K562 (cell line): ENCODE measurements around the gene SPAG9. TPM values are rescaled to one million over a fixed set of nuclear protein-coding genes. Genes with fewer than 3 reads are reported as not detected.
A peak's percentile ranks its signal among the peaks of the same experiment; 100 is the strongest.

Source experiments
- BCL6 ChIP-seq: fragments of 250-450 bp; sonication (Bioruptor Pico); IDR thresholded peaks from 2 replicates; pipeline ENCODE4 v1.4.0; 2020
- BRD4 ChIP-seq: fragments of 200-600 bp; sonication (generic); IDR thresholded peaks from 2 replicates; pipeline ENCODE4 v1.6.1; 2017; ENCODE audit warnings: inconsistent platforms
- CHAMP1 ChIP-seq: fragments of 450-650 bp; IDR thresholded peaks from 2 replicates; pipeline ENCODE4 v1.6.1; 2016; ENCODE audit warnings: mild to moderate bottlenecking
- CTBP1 ChIP-seq: fragments of 450-650 bp; IDR thresholded peaks from 2 replicates; pipeline ENCODE4 v1.6.1; 2016; ENCODE audit warnings: borderline replicate concordance
- E2F1 ChIP-seq: sonication (generic); formaldehyde crosslinking; IDR thresholded peaks from 2 replicates; pipeline ENCODE4 v1.8.1; 2023; ENCODE audit warnings: mild to moderate bottlenecking, missing genetic modification reagents, moderate library complexity
- FOXJ2 ChIP-seq: fragments of 200-800 bp; sonication (Bioruptor generic); IDR thresholded peaks from 2 replicates; pipeline ENCODE4 v1.6.1; 2016; ENCODE audit warnings: missing genetic modification characterization, missing compliant biosample characterization
- GABPB1 ChIP-seq: sonication (generic); formaldehyde crosslinking; IDR thresholded peaks from 2 replicates; pipeline ENCODE4 v1.8.0; 2022; ENCODE audit warnings: mild to moderate bottlenecking, missing genetic modification reagents
- MAFF ChIP-seq: IDR thresholded peaks from 2 replicates; pipeline ENCODE4 v1.6.1; 2012; ENCODE audit warnings: low read length, improper control_type of control experiment
- MIER1 ChIP-seq: fragments of 450-650 bp; IDR thresholded peaks from 2 replicates; pipeline ENCODE4 v1.6.1; 2016; ENCODE audit warnings: antibody characterized with exemption, mild to moderate bottlenecking, low read depth
- MTA1 ChIP-seq: fragments of 450-650 bp; IDR thresholded peaks from 2 replicates; pipeline ENCODE4 v1.6.1; 2017; ENCODE audit warnings: borderline replicate concordance
- PHTF2 ChIP-seq: fragments of 250-450 bp; sonication (Bioruptor Pico); IDR thresholded peaks from 2 replicates; pipeline ENCODE4 v1.5.0; 2021; ENCODE audit warnings: mild to moderate bottlenecking
- POLR2A ChIP-seq: fragments of 450-650 bp; conservative IDR thresholded peaks from 2 replicates; pipeline ENCODE4 v1.6.1; 2016
- POLR2G ChIP-seq: fragments of 200-400 bp; formaldehyde crosslinking; IDR thresholded peaks from 2 replicates; pipeline ENCODE4 v1.6.1; 2017; ENCODE audit warnings: low read depth, mild to moderate bottlenecking, antibody characterized with exemption, low read length, moderate library complexity
- PTTG1 ChIP-seq: fragments of 450-650 bp; IDR thresholded peaks from 2 replicates; pipeline ENCODE4 v1.6.1; 2016; ENCODE audit warnings: low read depth, mild to moderate bottlenecking, missing genetic modification characterization, missing compliant biosample characterization
- RAD21 ChIP-seq, 2 experiments: fragments of 250-450 bp in 1 of 2; fragments of 450-650 bp in 1 of 2; sonication (Bioruptor Pico) in 1 of 2; formaldehyde crosslinking in 1 of 2; IDR thresholded peaks in 1 of 2; conservative IDR thresholded peaks in 1 of 2; 2 replicates each; pipeline versions ENCODE4 v1.4.0 to v1.8.0; 2020 to 2022; ENCODE audit warnings: mild to moderate bottlenecking in 2 of 2, moderate library complexity in 1 of 2
- STAT5B ChIP-seq: fragments of 250-450 bp; sonication (Bioruptor Pico); IDR thresholded peaks from 2 replicates; pipeline ENCODE4 v1.8.0; 2021; ENCODE audit warnings: mild to moderate bottlenecking, inconsistent platforms
- WHSC1 ChIP-seq: IDR thresholded peaks from one replicate; pipeline ENCODE4 v1.6.1; 2012; ENCODE audit warnings: low read length, control low read depth, inconsistent platforms
- ZNF224 ChIP-seq: sonication (generic); formaldehyde crosslinking; IDR thresholded peaks from 2 replicates; pipeline ENCODE4 v1.8.0; 2022; ENCODE audit warnings: mild to moderate bottlenecking, missing genetic modification reagents
- ZNF311 ChIP-seq: fragments of 250-450 bp; sonication (Bioruptor Pico); IDR thresholded peaks from 2 replicates; pipeline ENCODE4 v1.4.0; 2020; ENCODE audit warnings: mild to moderate bottlenecking, moderate library complexity
- ZNF398 ChIP-seq: fragments of 250-450 bp; sonication (Bioruptor Pico); IDR thresholded peaks from 2 replicates; pipeline ENCODE4 v1.8.0; 2021; ENCODE audit warnings: moderate library complexity, mild to moderate bottlenecking, inconsistent platforms
- ZNF586 ChIP-seq: fragments of 450-650 bp; formaldehyde crosslinking; conservative IDR thresholded peaks from 2 replicates; pipeline ENCODE4 v1.4.0; 2020; ENCODE audit warnings: mild to moderate bottlenecking, moderate library complexity
- ZNF740 ChIP-seq, 3 experiments: fragments of 200-800 bp in 1 of 3; sonication (Bioruptor generic) in 1 of 3; sonication (generic) in 1 of 3; formaldehyde crosslinking in 1 of 3; IDR thresholded peaks; 2 replicates each; pipeline versions ENCODE4 v1.6.1 to v1.8.0; 2016 to 2022; ENCODE audit warnings: mild to moderate bottlenecking in 2 of 3, missing compliant biosample characterization in 2 of 3, missing genetic modification characterization in 2 of 3, missing genetic modification reagents in 1 of 3
- ZNF77 ChIP-seq: fragments of 250-450 bp; sonication (Bioruptor Pico); IDR thresholded peaks from 2 replicates; pipeline ENCODE4 v1.5.0; 2020
- polyA plus RNA-seq, 8 experiments: library from polyadenylated mRNA; depleted of rRNA in 4 of 8; stranded (reverse) in 5 of 8; unstranded in 3 of 8; fragments of >200 nt; fragmentation: Nextera tagmentation in 2 of 8; fragmentation: Illumina TruSeq in 1 of 8; extraction: Ambion mirVana in 2 of 8; extraction: Trizol in 1 of 8; gene quantifications; 2 replicates each; pipeline versions ENCODE4 v1.2.1 to v1.2.3, GENCODE V29; 2011 to 2014; ENCODE audit warnings: inconsistent platforms in 1 of 8, missing spikeins in 1 of 8
- total RNA-seq, 7 experiments: library from RNA; depleted of rRNA in 6 of 7; stranded (reverse); fragments of >200 nt in 6 of 7; fragmentation: Illumina TruSeq in 2 of 7; extraction: Trizol in 2 of 7; gene quantifications; 2 replicates each; pipeline versions ENCODE4 v1.2.1 to v1.2.3, GENCODE V29; 2011 to 2021; ENCODE audit warnings: low replicate concordance in 1 of 7

The SPAG9 gene
- total and polyA plus RNA-seq, 9 of the 15 experiments (the other 6 are each of a cell fraction or from before 2014, with no cell fraction given), result 12.2 to 99.2 (median 58.2) TPM

- TF ChIP-seq RAD21 (CRISPR knock-in tag; conservative IDR thresholded peaks at IDR 0.05 in 1 of 2, IDR thresholded peaks at IDR 0.05 in 1 of 2) (peak in 1 of 2 experiments; percentile 27; a peak in 1 of 4 replicates), POLR2A (peak; percentile 80), CHAMP1 (no peak), E2F1 (CRISPR knock-in tag) (no peak), GABPB1 (CRISPR knock-in tag) (peak; percentile 59), BRD4 (peak; percentile 70; the same call in 1 of the 2 replicates), BCL6 (CRISPR knock-in tag) (no peak), ZNF311 (CRISPR knock-in tag) (no peak), ZNF77 (CRISPR knock-in tag) (no peak), PTTG1 (tag) (no peak), STAT5B (CRISPR knock-in tag) (no peak), MTA1 (no peak), CTBP1 (peak; percentile 88), POLR2G (peak; percentile 98), FOXJ2 (tag) (no peak), ZNF224 (CRISPR knock-in tag) (no peak), ZNF398 (CRISPR knock-in tag) (no peak), PHTF2 (CRISPR knock-in tag) (no peak), MIER1 (no peak), WHSC1 (no peak), MAFF (no peak), ZNF740 (CRISPR knock-in tag; IDR thresholded peaks at IDR 0.05) (peak; percentile 94), ZNF740 (tag; IDR thresholded peaks at IDR 0.05) (peak in 1 of 2 experiments; percentile 96; a peak in 2 of 4 replicates), ZNF586 (CRISPR knock-in tag) (no peak)
Measured at GRCh38 chr17:50944054-50944901, 176.4 kb downstream of the SPAG9 start (continued).
